GM12873 (cell line): ENCODE results near the gene ANO3.

Experiments
- TF ChIP-seq, protein P1 (sequence below): IDR thresholded peaks from 2 replicates; pipeline ENCODE4 v1.5.1; 2012; ENCODE audit warnings: low read depth, mild to moderate bottlenecking, moderate library complexity, low read length, control low read depth; ENCODE audit not compliant: insufficient read depth; ENCODE audit errors: missing control alignments

Gene ANO3

DNA sequence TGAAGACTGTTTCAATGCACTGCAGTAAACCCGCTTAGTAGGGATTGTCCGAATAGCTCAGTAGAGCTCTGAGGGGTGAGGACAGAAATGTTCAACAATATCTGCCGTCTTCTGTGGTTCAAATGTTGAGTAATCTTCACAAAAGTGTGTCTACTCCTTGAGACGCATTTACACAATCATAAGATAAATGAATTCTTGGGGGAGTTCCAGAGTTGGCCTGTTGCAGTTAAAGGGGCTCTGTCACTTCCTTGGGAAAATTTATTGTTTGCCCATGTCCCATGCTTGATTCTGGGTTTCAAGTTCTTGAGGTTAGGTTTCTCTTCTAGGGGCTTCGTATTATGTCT is 614 bp downstream of the ANO3 start:
- TF ChIP-seq, protein P1, sequence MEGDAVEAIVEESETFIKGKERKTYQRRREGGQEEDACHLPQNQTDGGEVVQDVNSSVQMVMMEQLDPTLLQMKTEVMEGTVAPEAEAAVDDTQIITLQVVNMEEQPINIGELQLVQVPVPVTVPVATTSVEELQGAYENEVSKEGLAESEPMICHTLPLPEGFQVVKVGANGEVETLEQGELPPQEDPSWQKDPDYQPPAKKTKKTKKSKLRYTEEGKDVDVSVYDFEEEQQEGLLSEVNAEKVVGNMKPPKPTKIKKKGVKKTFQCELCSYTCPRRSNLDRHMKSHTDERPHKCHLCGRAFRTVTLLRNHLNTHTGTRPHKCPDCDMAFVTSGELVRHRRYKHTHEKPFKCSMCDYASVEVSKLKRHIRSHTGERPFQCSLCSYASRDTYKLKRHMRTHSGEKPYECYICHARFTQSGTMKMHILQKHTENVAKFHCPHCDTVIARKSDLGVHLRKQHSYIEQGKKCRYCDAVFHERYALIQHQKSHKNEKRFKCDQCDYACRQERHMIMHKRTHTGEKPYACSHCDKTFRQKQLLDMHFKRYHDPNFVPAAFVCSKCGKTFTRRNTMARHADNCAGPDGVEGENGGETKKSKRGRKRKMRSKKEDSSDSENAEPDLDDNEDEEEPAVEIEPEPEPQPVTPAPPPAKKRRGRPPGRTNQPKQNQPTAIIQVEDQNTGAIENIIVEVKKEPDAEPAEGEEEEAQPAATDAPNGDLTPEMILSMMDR = no peak

DNA sequence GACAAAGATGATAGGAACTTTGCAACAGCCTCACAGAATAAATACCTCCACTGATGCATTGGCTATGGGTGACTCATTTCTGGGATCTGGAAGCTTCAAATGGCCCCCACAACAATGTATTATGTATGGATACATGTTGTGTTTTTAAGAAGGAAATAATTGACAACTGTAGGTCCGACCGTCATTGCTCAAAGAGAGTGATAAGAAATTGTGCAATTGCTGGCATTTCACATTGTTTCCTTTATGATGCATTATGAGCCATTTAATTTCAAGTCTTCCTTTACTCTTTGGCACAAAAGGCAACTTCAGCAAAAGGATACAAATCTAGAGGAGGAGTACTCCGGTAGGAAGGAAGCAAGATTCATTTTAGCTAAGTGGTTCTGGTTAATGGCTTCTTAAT is 2.0 kb downstream of the ANO3 start:
- TF ChIP-seq, protein P1 = no peak

DNA sequence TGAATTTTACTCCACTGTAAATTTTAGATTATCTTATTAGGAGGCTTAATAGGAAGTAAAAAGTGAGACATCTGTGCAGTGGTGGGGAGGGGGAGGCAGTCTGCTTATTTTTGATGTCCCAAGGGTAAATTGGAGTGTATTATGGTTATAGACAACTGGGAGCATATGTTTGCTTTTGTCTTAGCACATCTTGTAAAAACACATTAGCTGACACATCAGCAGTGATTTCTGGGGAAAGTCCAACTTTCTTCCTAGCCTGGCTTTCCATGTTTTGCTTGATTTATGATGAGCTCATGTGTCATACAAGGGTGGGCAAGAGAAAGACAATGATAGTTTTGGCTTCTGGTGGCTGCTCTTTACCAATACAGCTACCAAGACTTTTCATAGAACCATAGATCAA is 4.0 kb downstream of the ANO3 start:
- TF ChIP-seq, protein P1 = no peak

DNA sequence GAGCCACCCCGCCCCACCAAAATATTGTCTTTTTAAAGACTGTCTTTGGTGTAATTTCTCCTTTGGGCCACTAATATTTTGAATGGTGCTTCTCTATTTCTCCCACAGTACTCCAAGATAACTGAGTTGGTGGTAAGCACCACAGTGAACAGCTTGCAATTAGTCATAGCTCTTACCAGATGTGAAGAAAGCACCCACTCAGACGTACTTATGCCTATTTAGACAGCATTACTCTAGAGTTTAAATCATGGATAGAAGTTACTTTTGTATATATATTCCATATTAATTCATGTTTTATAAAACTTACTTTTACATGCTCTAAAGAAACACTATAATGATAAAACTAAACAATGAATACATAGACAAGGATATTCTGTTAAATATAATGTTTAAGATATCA is 12.7 kb downstream of the ANO3 start:
- TF ChIP-seq, protein P1 = no peak

DNA sequence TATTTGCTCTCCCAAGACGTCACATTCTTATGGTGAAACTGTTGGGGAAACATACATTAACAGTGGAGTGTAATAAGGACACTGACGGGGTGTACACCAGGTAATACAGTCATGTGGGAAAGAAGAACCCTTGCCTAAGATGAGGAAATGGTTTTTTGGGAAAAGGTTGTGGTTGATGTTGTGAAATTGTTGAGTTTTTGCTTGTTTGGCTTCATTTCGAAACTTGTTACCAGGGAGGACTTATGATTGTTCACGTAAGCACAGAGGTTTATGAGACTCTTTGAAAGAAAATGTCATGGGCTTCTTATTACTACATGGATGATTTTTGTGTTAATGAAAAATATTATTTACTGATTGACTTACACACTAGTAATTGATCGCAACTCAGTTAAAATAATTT is 16.8 kb downstream of the ANO3 start:
- TF ChIP-seq, protein P1 = no peak

DNA sequence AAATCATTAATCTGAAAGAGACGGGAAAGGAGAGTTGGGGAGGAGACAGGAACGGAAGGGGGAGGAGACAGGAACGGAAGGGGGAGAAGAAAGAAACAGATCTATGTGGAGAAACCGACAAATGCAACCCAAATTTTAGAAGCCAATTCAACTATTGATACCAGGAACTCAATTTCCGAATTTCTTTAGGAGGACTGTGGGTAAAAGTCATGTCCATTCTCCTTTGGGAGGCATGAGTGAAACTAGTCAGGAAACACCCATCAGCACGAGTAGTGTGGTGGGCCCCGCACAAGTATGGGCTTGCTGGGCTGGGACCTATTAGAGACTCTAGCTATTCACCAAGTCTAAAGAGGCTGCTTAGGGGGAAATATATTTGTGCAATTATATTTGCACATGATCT is 18.1 kb downstream of the ANO3 start:
- TF ChIP-seq, protein P1 = no peak

DNA sequence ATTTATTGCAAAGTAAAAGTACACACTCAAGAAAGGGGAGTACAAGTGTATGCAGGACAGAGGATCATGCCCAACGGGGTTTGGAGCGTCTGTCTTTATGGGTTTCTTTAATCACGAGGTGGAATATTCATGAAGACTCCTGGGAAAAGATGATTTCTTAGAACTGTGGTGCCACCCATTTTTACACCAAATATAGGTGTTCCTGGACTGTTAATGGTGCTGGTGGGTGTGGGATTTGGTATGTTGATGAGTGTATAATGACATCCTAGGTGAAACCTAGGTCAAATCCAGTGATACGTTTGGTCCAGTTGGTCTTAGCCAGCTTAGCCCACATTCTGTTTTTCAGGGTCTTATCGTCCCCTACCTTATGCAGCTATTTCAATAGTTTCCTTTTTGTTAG is 21.1 kb downstream of the ANO3 start:
- TF ChIP-seq, protein P1 = no peak

DNA sequence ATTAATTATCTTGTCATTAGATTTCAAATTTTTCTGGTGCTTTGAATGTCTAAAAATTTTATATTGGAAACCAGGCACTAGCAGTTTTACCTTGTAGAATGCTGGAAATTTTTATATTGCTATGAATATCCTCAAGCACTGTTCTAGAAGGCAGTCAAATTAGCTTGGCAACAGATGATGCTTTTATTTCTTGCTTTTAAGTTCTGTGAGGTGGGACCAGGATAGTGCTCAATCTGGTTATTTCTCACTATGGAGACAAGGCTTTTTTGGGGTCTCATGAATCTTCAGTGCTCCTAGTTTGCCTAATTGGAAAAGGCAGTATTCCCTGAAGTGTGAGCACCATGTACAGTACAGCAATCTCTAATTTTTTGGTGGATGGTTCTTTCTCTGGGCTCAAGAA is 27.1 kb downstream of the ANO3 start:
- TF ChIP-seq, protein P1 = no peak
